Adrenal gland (tissue), 12 donors: ENCODE data around the gene BMPR1B. TPM values are rescaled to one million over a fixed set of nuclear protein-coding genes. Genes with fewer than 3 reads are reported as not detected.
A peak's percentile ranks its signal among the peaks of the same experiment; 100 is the strongest.

Experiments used
- DNase-seq, 7 donors: peaks; one replicate each; pipeline ENCODE4 v3.0.0-alpha.2; 2019 to 2020
- H3K27ac ChIP-seq, 5 donors: fragments of 200-600 bp; sonication (generic) in 4 of 5; 1 replicate in 3 of 5; 2 replicates in 2 of 5; pipeline versions ENCODE4 v1.5.1 to v1.8.0; 2016 to 2020; ENCODE audit warnings: mild to moderate bottlenecking in 1 of 5
- H3K27me3 ChIP-seq: fragments of 200-600 bp; 2 replicates; pipeline ENCODE4 v1.8.0; 2021
- H3K36me3 ChIP-seq, 2 donors: fragments of 200-600 bp; replicated peaks in 1 of 2; 1 replicate in 1 of 2; 2 replicates in 1 of 2; pipeline versions ENCODE4 v1.5.1 to v1.8.0; 2018 to 2022
- H3K4me1 ChIP-seq, 2 donors: fragments of 200-600 bp; replicated peaks in 1 of 2; 1 replicate in 1 of 2; 2 replicates in 1 of 2; pipeline versions ENCODE4 v1.5.1 to v1.8.0; 2018 to 2021
- H3K4me3 ChIP-seq, 4 donors: fragments of 200-600 bp; sonication (generic) in 3 of 4; one replicate each; pipeline ENCODE4 v1.5.1; 2016 to 2018
- H3K9me3 ChIP-seq, 3 donors: fragments of 200-600 bp; sonication (generic) in 1 of 3; replicated peaks in 1 of 3; 1 replicate in 2 of 3; 2 replicates in 1 of 3; pipeline versions ENCODE4 v1.5.1 to v1.8.0; 2016 to 2021
- POLR2A ChIP-seq, 2 donors: fragments of 450-650 bp; IDR thresholded peaks; one replicate each; pipeline ENCODE4 v1.6.1; 2017; ENCODE audit warnings: antibody characterized with exemption in 2 of 2, mild to moderate bottlenecking in 2 of 2, moderate library complexity in 1 of 2
- WGBS, 4 donors: extraction: QIAGEN DNeasy Blood & Tissue Kit in 2 of 4; methylation state at CpG; one replicate each; pipeline versions ENCODE4 v1.1.5 to v1.1.7; 2013 to 2017; 5-methylcytosine and 5-hydroxymethylcytosine counted together
- intact Hi-C, 2 donors: fragments of 100-400 bp; cut with DNase I; formaldehyde crosslinking; loops; one replicate each; pipeline versions ENCODE4 v1.14.1 to v1.15.0; 2022 to 2023
- polyA plus RNA-seq, 3 donors: library from polyadenylated mRNA; stranded (reverse); fragments of 200-250 nt in 2 of 3; fragments of 350-450 nt in 1 of 3; fragmentation: Illumina TruSeq in 1 of 3; extraction: RNeasy Lipid Tissue Mini Kit (QIAGEN cat#74804) in 1 of 3; gene quantifications; one replicate each; pipeline ENCODE4 v1.2.3, GENCODE V29; 2013 to 2014
- total RNA-seq, 9 donors: library from RNA; depleted of rRNA in 4 of 9; stranded (reverse); fragments of >200 nt in 4 of 9; fragments of 120-200 nt in 1 of 9; fragmentation: NEBNext Ultra II Directional in 1 of 9; extraction: Animal tissue kit (Norgen Biotek cat#: 25700) in 1 of 9; gene quantifications; one replicate each; pipeline versions ENCODE4 v1.1.0 to v1.2.4, GENCODE V29; 2013 to 2023
- TF ChIP-seq, protein P1 (sequence below), 6 experiments: fragments of 450-650 bp in 4 of 6; fragments of 200-600 bp in 2 of 6; sonication (generic) in 1 of 6; IDR thresholded peaks; 1 replicate in 5 of 6; 2 replicates in 1 of 6; pipeline versions ENCODE4 v1.5.1 to v1.8.0; 2016 to 2021; ENCODE audit warnings: antibody characterized with exemption in 6 of 6, mild to moderate bottlenecking in 2 of 6, moderate library complexity in 1 of 6
- donor health status: healthy with polysubstance abuse.
- donor health status: Bipolar disorder and iron deficiency.
- donor health status: DM: yes; HTN: yes; CAD: no.
- donor health status: DM: no; HTN: no; CAD: no.
- donor health status: DM: no; HTN: no; CAD: no.
- donor health status: DM: yes; HTN: yes; CAD: no.

Gene BMPR1B
- total and polyA plus RNA-seq, 12 donors = 0.94 to 22.2 (median 6.2) TPM

- no peak for DNase-seq
- Histone ChIP-seq H3K9me3 (no peaks in the 10 kb centered on the region), H3K36me3 (no peaks in the 10 kb centered on the region), H3K4me1 (no peaks in the 10 kb centered on the region), H3K27me3 (peaks cover under 1% of the 10 kb centered on the region), H3K27ac (no peak overlapping the region), H3K4me3 (no peak overlapping the region)
- TF ChIP-seq, protein P1, sequence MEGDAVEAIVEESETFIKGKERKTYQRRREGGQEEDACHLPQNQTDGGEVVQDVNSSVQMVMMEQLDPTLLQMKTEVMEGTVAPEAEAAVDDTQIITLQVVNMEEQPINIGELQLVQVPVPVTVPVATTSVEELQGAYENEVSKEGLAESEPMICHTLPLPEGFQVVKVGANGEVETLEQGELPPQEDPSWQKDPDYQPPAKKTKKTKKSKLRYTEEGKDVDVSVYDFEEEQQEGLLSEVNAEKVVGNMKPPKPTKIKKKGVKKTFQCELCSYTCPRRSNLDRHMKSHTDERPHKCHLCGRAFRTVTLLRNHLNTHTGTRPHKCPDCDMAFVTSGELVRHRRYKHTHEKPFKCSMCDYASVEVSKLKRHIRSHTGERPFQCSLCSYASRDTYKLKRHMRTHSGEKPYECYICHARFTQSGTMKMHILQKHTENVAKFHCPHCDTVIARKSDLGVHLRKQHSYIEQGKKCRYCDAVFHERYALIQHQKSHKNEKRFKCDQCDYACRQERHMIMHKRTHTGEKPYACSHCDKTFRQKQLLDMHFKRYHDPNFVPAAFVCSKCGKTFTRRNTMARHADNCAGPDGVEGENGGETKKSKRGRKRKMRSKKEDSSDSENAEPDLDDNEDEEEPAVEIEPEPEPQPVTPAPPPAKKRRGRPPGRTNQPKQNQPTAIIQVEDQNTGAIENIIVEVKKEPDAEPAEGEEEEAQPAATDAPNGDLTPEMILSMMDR (IDR thresholded peaks at IDR 0.05) = no peak
- no peak for TF ChIP-seq POLR2A (IDR thresholded peaks at IDR 0.05)
- WGBS, 4 donors = 85 to 94% (median 91%) methylated on average over 3 of the region's 3 CpGs
- intact Hi-C loops = no loop called here
Observed at GRCh38 chr4:94890579-94890978, 132.8 kb downstream of the BMPR1B start.

DNA sequence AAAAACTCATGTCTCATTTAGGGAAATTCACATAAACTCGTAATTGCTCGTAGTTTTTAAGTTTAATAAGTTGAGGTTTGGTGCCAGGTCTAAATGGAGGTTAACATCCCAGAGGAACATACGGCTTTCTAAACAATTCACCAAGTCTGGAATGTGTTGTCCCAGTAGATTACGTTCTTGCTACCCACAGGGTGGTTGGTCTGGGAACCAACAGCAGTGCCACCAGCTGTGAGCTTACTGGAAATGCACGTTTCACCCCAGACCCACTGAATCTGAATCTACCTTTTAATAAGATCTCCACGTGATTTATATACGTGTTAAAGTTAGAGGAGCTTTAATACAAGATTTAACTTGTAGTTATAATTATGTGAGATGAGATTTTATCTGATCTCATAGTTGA, 134.3 kb downstream of the BMPR1B start:
- Histone ChIP-seq H3K4me1 (no peaks in the 10 kb centered on the region), H3K36me3 (no peaks in the 10 kb centered on the region), H3K9me3 (peaks cover 0 to 4% (median 0%) of the 10 kb centered on the region in 3 donors), H3K27ac (no peak overlapping the region), H3K27me3 (no peaks in the 10 kb centered on the region), H3K4me3 (no peak overlapping the region)
- intact Hi-C loops = no loop called here
- no peak for TF ChIP-seq POLR2A (IDR thresholded peaks at IDR 0.05)
- TF ChIP-seq, protein P1 (IDR thresholded peaks at IDR 0.05) = no peak
- DNase-seq = no peak
- whole genome bisulfite sequencing, 4 donors = 79 to 86% (median 81%) methylated on average over 7 of the region's 7 CpGs

GRCh38 chr4:94895081-94895480, 137.3 kb downstream of the BMPR1B start:
- Histone ChIP-seq H3K36me3 (no peaks in the 10 kb centered on the region), H3K27me3 (no peaks in the 10 kb centered on the region), H3K4me3 (no peak overlapping the region), H3K9me3 (peaks cover 0 to 4% (median 0%) of the 10 kb centered on the region in 3 donors), H3K4me1 (no peaks in the 10 kb centered on the region), H3K27ac (no peak overlapping the region)
- intact Hi-C loops = no loop called here
- TF ChIP-seq, protein P1 (IDR thresholded peaks at IDR 0.05) = no peak
- TF ChIP-seq POLR2A (IDR thresholded peaks at IDR 0.05) = no peak
- no peak for DNase-seq
- WGBS, 4 donors = 61 to 73% (median 67%) methylated on average over 2 of the region's 2 CpGs

GRCh38 chr4:94897023-94897422, 139.3 kb downstream of the BMPR1B start:
- peaks cover 0 to 4% (median 0%) of the 10 kb centered on the region in 3 donors for H3K9me3 ChIP-seq
- peak in 1 of 7 donors; percentile 8 for DNase-seq
- intact Hi-C loops = no loop called here
- TF ChIP-seq, protein P1 (IDR thresholded peaks at IDR 0.05) = no peak
- no peak for TF ChIP-seq POLR2A (IDR thresholded peaks at IDR 0.05)
- no peaks in the 10 kb centered on the region for H3K36me3 ChIP-seq
- H3K4me1 ChIP-seq = no peaks in the 10 kb centered on the region
- 36 to 56% (median 45%) methylated on average over 7 of the region's 7 CpGs for WGBS, 4 donors
- no peaks in the 10 kb centered on the region for H3K27me3 ChIP-seq
- H3K27ac ChIP-seq = no peak overlapping the region
- peak overlapping the region in 1 of 4 donors; percentile 13 for H3K4me3 ChIP-seq
